Measurements from ENCODE around the gene OR51B2. TPM values are rescaled to one million over a fixed set of nuclear protein-coding genes. Genes with fewer than 3 reads are reported as not detected.

OR51B2 gene
- total RNA-seq, 1 experiment from 2014 or later = 17.1 TPM

GRCh38 chr11:5283882-5284281, 40.2 kb downstream of the OR51B2 start:
- H3K9me3 ChIP-seq (ENCODE audit: control insufficient read depth in 1 of 2, insufficient read depth in 1 of 2, low read depth in 1 of 2, low read length in 2 of 2) = no peaks in the 10 kb centered on the region
- no TSS peak for BruUV-seq (replicated peaks)
- ChIA-PET CTCF (no interaction called here), RAD21 (ENCODE audit: low non-redundant PET in 1 of 2, low total read pairs in 2 of 2, uncharacterized antibody in 2 of 2, unreplicated experiment in 2 of 2) (no interaction called here), POLR2A (no interaction called here)
- no peak overlapping the region for H3K4me3 ChIP-seq (replicated peaks in 1 of 2; ENCODE audit: low read depth in 1 of 2, low read length in 2 of 2)
- no peaks in the 10 kb centered on the region for H3K9me2 ChIP-seq (ENCODE audit: insufficient read depth)
- H3K79me2 ChIP-seq (ENCODE audit: insufficient read depth, low read length) = no peaks in the 10 kb centered on the region
- H3K4me2 ChIP-seq (ENCODE audit: low read length) = no peak overlapping the region
- peaks cover 18 to 33% of the 10 kb centered on the region in 2 experiments for H3K4me1 ChIP-seq (ENCODE audit: control insufficient read depth in 1 of 2, insufficient read depth in 2 of 2, low read length in 2 of 2)
- intact Hi-C loops (cut with micrococcal nuclease) = no loop called here
- TF ChIP-seq CBX3 (IDR thresholded peaks at IDR 0.05; ENCODE audit: low read depth) = no peak
- TF ChIP-seq EGR1 (IDR thresholded peaks at IDR 0.05; ENCODE audit: low read depth) = no peak
- no peak for TF ChIP-seq ZFX (IDR thresholded peaks at IDR 0.05)
- TF ChIP-seq, protein P1, sequence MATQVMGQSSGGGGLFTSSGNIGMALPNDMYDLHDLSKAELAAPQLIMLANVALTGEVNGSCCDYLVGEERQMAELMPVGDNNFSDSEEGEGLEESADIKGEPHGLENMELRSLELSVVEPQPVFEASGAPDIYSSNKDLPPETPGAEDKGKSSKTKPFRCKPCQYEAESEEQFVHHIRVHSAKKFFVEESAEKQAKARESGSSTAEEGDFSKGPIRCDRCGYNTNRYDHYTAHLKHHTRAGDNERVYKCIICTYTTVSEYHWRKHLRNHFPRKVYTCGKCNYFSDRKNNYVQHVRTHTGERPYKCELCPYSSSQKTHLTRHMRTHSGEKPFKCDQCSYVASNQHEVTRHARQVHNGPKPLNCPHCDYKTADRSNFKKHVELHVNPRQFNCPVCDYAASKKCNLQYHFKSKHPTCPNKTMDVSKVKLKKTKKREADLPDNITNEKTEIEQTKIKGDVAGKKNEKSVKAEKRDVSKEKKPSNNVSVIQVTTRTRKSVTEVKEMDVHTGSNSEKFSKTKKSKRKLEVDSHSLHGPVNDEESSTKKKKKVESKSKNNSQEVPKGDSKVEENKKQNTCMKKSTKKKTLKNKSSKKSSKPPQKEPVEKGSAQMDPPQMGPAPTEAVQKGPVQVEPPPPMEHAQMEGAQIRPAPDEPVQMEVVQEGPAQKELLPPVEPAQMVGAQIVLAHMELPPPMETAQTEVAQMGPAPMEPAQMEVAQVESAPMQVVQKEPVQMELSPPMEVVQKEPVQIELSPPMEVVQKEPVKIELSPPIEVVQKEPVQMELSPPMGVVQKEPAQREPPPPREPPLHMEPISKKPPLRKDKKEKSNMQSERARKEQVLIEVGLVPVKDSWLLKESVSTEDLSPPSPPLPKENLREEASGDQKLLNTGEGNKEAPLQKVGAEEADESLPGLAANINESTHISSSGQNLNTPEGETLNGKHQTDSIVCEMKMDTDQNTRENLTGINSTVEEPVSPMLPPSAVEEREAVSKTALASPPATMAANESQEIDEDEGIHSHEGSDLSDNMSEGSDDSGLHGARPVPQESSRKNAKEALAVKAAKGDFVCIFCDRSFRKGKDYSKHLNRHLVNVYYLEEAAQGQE (IDR thresholded peaks at IDR 0.05; ENCODE audit: low read depth) = no peak
- no peak for TF ChIP-seq SIN3A (IDR thresholded peaks at IDR 0.05; ENCODE audit: low read depth)
- TF ChIP-seq TCF7L2 (IDR thresholded peaks at IDR 0.05; ENCODE audit: borderline replicate concordance, extremely low read depth, insufficient read depth, insufficient read length) = no peak
- TF ChIP-seq, protein P2, sequence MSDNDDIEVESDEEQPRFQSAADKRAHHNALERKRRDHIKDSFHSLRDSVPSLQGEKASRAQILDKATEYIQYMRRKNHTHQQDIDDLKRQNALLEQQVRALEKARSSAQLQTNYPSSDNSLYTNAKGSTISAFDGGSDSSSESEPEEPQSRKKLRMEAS (IDR thresholded peaks at IDR 0.05) = no peak
- TF ChIP-seq ZNF274 (IDR thresholded peaks at IDR 0.05; ENCODE audit: low read depth, low read length) = no peak
- TF ChIP-seq CEBPB (IDR thresholded peaks at IDR 0.05; ENCODE audit: low read depth) = no peak
- no peak for TF ChIP-seq YY1 (IDR thresholded peaks at IDR 0.05; ENCODE audit: extremely low read depth, insufficient replicate concordance, low read depth, low read length)
- H4K20me1 ChIP-seq (ENCODE audit: insufficient read depth) = no peaks in the 10 kb centered on the region
- ATAC-seq (no peak), DNase-seq (ENCODE audit: low read depth, low spot score) (no peak)
- no peaks in the 10 kb centered on the region for H3K36me3 ChIP-seq (ENCODE audit: control insufficient read depth in 1 of 2, insufficient read depth in 2 of 2, low read length in 2 of 2)
- no peak overlapping the region for H3K9ac ChIP-seq (ENCODE audit: low read length)
- no peaks in the 10 kb centered on the region for H3K27me3 ChIP-seq (ENCODE audit: insufficient read depth, low read length)
- H3K27ac ChIP-seq (ENCODE audit: low read depth, low read length) = no peak overlapping the region
- H2AFZ ChIP-seq (ENCODE audit: low read depth, low read length, poor library complexity, severe bottlenecking) = no peak overlapping the region

Data from HCT116 (cell line).